Lung (tissue), 12 donors: ENCODE results near the gene TGFB1I1. TPM values are rescaled to one million over a fixed set of nuclear protein-coding genes. Genes with fewer than 3 reads are reported as not detected.
A peak's percentile ranks its signal among the peaks of the same experiment; 100 is the strongest.

Experiments
- ATAC-seq: fragments of 200-7000 bp; cut with Tn5 transposase; one replicate; pipeline ENCODE4 v1.9.1; 2020; ENCODE audit warnings: moderate number of reproducible peaks; ENCODE audit not compliant: insufficient read depth, low FRiP score
- DNase-seq, 3 donors: peaks; one replicate each; pipeline ENCODE4 v3.0.0-alpha.2; 2013 to 2017
- H3K27ac ChIP-seq, 2 donors: one replicate each; pipeline ENCODE4 v1.5.1; 2013; ENCODE audit warnings: mild to moderate bottlenecking in 2 of 2, moderate library complexity in 2 of 2, control low read depth in 1 of 2, inconsistent platforms in 1 of 2, low read depth in 1 of 2, low read length in 1 of 2
- H3K27me3 ChIP-seq, 3 donors: one replicate each; pipeline ENCODE4 v1.5.1; 2013; ENCODE audit warnings: low read length in 2 of 3; ENCODE audit not compliant: control insufficient read depth in 3 of 3, insufficient read depth in 3 of 3
- H3K36me3 ChIP-seq, 4 donors: one replicate each; pipeline ENCODE4 v1.5.1; 2013; ENCODE audit warnings: low read length in 4 of 4, mild to moderate bottlenecking in 1 of 4, moderate library complexity in 1 of 4; ENCODE audit not compliant: control insufficient read depth in 4 of 4, insufficient read depth in 4 of 4
- H3K4me1 ChIP-seq, 5 donors: one replicate each; pipeline ENCODE4 v1.5.1; 2013; ENCODE audit warnings: low read length in 5 of 5, mild to moderate bottlenecking in 2 of 5, moderate library complexity in 1 of 5; ENCODE audit not compliant: control insufficient read depth in 5 of 5, insufficient read depth in 5 of 5
- H3K4me3 ChIP-seq: one replicate; pipeline ENCODE4 v1.5.1; 2013; ENCODE audit warnings: mild to moderate bottlenecking, control low read depth, moderate library complexity
- H3K9ac ChIP-seq, 2 donors: one replicate each; pipeline ENCODE4 v1.5.1; 2013; ENCODE audit warnings: low read length in 2 of 2, control low read depth in 1 of 2; ENCODE audit not compliant: insufficient read depth in 1 of 2
- H3K9me3 ChIP-seq, 4 donors: one replicate each; pipeline ENCODE4 v1.5.1; 2013; ENCODE audit warnings: low read length in 3 of 4, mild to moderate bottlenecking in 1 of 4, moderate library complexity in 1 of 4; ENCODE audit not compliant: control insufficient read depth in 4 of 4, insufficient read depth in 3 of 4
- CTCF ChIP-seq: IDR thresholded peaks from 2 replicates; pipeline ENCODE4 v1.5.1; 2012; ENCODE audit warnings: mild to moderate bottlenecking; ENCODE audit errors: control extremely low read depth, extremely low read depth
- WGBS, 2 donors: extraction: QIAGEN DNeasy Blood & Tissue Kit; methylation state at CpG; one replicate each; pipeline ENCODE4 v1.1.7; 2013; 5-methylcytosine and 5-hydroxymethylcytosine counted together
- polyA plus RNA-seq, 2 donors: library from polyadenylated mRNA; stranded (reverse); fragments of 200-250 nt; gene quantifications; one replicate each; pipeline ENCODE4 v1.2.1, GENCODE V29; 2013
- total RNA-seq, 2 donors: library from RNA; depleted of rRNA in 1 of 2; stranded (reverse); fragments of >200 nt in 1 of 2; gene quantifications; one replicate each; pipeline ENCODE4 v1.2.1, GENCODE V29; 2014 to 2021
- donor health status: control.
- donor health status: control.
- donor health status: Bipolar disorder and iron deficiency.
- donor health status: healthy.
- donor health status: DM: yes; HTN: yes; CAD: no.

The TGFB1I1 gene
- total and polyA plus RNA-seq, 4 donors, result 25.1 to 58.9 (median 37.6) TPM

DNA sequence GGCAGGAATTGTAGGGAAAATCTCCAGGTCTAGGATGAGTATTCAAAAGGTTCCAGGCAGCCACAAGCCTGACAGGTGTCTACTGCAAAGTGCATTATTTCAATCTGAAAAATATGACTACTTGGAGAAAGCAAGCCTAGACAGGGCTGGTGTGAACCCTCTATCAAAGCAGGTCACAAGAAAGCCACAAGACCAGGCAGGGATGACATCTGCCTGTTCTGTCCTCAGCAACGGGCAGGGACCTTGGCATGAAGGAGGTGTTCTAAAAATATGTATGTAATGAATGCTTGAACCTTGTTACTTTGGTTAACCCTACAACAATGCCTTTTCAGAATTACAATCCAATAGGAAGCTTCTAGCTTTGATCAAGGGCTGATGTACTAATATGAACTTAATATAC, 42.6 kb upstream of the TGFB1I1 start:
- WGBS, 2 donors, result 16 to 56% methylated on average over 1 of the region's 1 CpG
- H3K9ac ChIP-seq, result no peak overlapping the region

DNA sequence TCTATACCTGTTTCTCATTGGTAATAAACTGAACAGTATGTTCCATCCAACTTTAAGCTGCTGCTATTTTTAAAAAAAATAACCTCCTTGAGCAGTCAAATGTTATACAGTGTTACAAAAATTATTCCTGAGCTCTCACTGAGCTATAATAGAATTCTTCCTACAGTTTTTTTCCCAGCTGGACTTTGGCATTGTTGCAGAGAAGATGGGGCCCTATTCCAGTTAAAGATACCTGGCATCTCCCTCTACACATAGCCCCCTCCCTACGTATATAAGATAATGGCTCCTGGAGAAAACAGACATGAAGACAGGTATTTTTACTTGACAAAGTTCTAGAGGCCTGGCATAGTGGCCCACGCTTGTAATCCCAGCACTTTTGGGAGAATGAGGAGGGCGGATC, 42.2 kb upstream of the TGFB1I1 start:
- H3K9ac ChIP-seq, result no peak overlapping the region
- no peaks in the 10 kb centered on the region for H3K9me3 ChIP-seq
- WGBS, 2 donors, result 89 to 91% methylated on average over 3 of the region's 3 CpGs
- H3K4me1 ChIP-seq, result peaks cover 0 to 7% (median 0%) of the 10 kb centered on the region in 5 donors
- peak overlapping the region in 1 of 2 donors; percentile 84 for H3K27ac ChIP-seq
- H3K4me3 ChIP-seq, result no peak overlapping the region
- TF ChIP-seq CTCF, result no peak
- ATAC-seq, result no peak
- no peak for DNase-seq
- H3K36me3 ChIP-seq, result peaks cover 0 to 3% (median 0%) of the 10 kb centered on the region in 4 donors
- peaks cover 0 to 15% (median 4%) of the 10 kb centered on the region in 3 donors for H3K27me3 ChIP-seq

More for the DNA sequence above, 42.6 kb upstream of the TGFB1I1 start:
- no peak for TF ChIP-seq CTCF
- ATAC-seq (no peak), DNase-seq (no peak)
- Histone ChIP-seq H3K27me3 (peaks cover 0 to 15% (median 4%) of the 10 kb centered on the region in 3 donors), H3K4me1 (peaks cover 0 to 7% (median 0%) of the 10 kb centered on the region in 5 donors), H3K36me3 (peaks cover 0 to 3% (median 0%) of the 10 kb centered on the region in 4 donors), H3K27ac (peak overlapping the region in 1 of 2 donors; percentile 95), H3K9me3 (no peaks in the 10 kb centered on the region), H3K4me3 (no peak overlapping the region)

GRCh38 chr16:31430380-31431052, 41.4 kb upstream of the TGFB1I1 start:
- peaks cover 0 to 15% (median 4%) of the 10 kb centered on the region in 3 donors for H3K27me3 ChIP-seq
- H3K4me1 ChIP-seq, result peaks cover 0 to 7% (median 0%) of the 10 kb centered on the region in 5 donors
- DNase-seq (no peak), ATAC-seq (no peak)
- TF ChIP-seq CTCF, result no peak
- WGBS, 2 donors, result 48 to 74% methylated on average over 5 of the region's 5 CpGs
- H3K9me3 ChIP-seq, result no peaks in the 10 kb centered on the region
- peak overlapping the region in 1 of 2 donors; percentile 84 for H3K27ac ChIP-seq
- no peak overlapping the region for H3K4me3 ChIP-seq
- no peak overlapping the region for H3K9ac ChIP-seq
- H3K36me3 ChIP-seq, result peaks cover 0 to 3% (median 0%) of the 10 kb centered on the region in 4 donors
